SW480 (cell line): ENCODE results near the gene CXCR2.

Experiments
- DNase-seq: peaks from one replicate; pipeline ENCODE4 v3.0.0-alpha.2; 2016; ENCODE audit warnings: low spot score

CXCR2 gene

GRCh38 chr2:218186355-218186766, 60.5 kb downstream of the CXCR2 start:
- DNase-seq, result peak; percentile 81
